T-cell (primary cell): ENCODE results near the gene PSAP. TPM values are rescaled to one million over a fixed set of nuclear protein-coding genes. Genes with fewer than 3 reads are reported as not detected.

ENCODE experiments used
- ATAC-seq, 4 experiments: fragments of 200-7000 bp in 3 of 4; fragments of 150-1000 bp in 1 of 4; cut with Tn5 transposase; replicated peaks in 1 of 4; 1 replicate in 3 of 4; 2 replicates in 1 of 4; pipeline ENCODE4 v1.10.0; 2021; ENCODE audit warnings: moderate library complexity in 3 of 4, mild to moderate bottlenecking in 2 of 4, moderate number of reproducible peaks in 1 of 4
- CTCF ChIA-PET, 2 donors: fragments of 300-600 bp; sonication (Branson Sonifier 250); formaldehyde crosslinking; loops; one replicate each; lab custom pipeline; 2022; ENCODE audit warnings: antibody characterized with exemption in 2 of 2; lab: Charles Lee
- POLR2A ChIA-PET, 2 donors: fragments of 300-600 bp; sonication (Branson Sonifier 250); formaldehyde crosslinking; loops; one replicate each; lab custom pipeline; 2022; ENCODE audit warnings: antibody characterized with exemption in 2 of 2; lab: Charles Lee
- DNase-seq, 35 experiments: peaks; one replicate each; pipeline versions ENCODE4 v3.0.0 to v3.0.0-alpha.2; 2013 to 2023
- H3K27ac ChIP-seq: one replicate; pipeline ENCODE4 v1.5.1; 2013; ENCODE audit warnings: low read length
- H3K27me3 ChIP-seq, 2 experiments: replicated peaks in 1 of 2; 1 replicate in 1 of 2; 2 replicates in 1 of 2; pipeline versions ENCODE4 v1.6.1 to v1.7.0; 2013; ENCODE audit warnings: low read length in 1 of 2, mixed read lengths in 1 of 2; ENCODE audit not compliant: control insufficient read depth in 2 of 2, insufficient read depth in 2 of 2; ENCODE audit errors: extremely low read depth in 1 of 2
- H3K36me3 ChIP-seq, 2 donors: 1 replicate in 1 of 2; 2 replicates in 1 of 2; pipeline versions ENCODE4 v1.6.1 to v1.7.0; 2013; ENCODE audit warnings: low read length in 1 of 2; ENCODE audit not compliant: control insufficient read depth in 2 of 2, insufficient read depth in 1 of 2; ENCODE audit errors: extremely low read depth in 1 of 2
- H3K4me1 ChIP-seq, 2 experiments: 1 replicate in 1 of 2; 2 replicates in 1 of 2; pipeline versions ENCODE4 v1.6.1 to v1.7.0; 2013; ENCODE audit warnings: low read length in 2 of 2, mixed read lengths in 1 of 2; ENCODE audit not compliant: insufficient read depth in 2 of 2, control insufficient read depth in 1 of 2; ENCODE audit errors: extremely low read depth in 1 of 2
- H3K4me3 ChIP-seq, 2 donors: 1 replicate in 1 of 2; 2 replicates in 1 of 2; pipeline versions ENCODE4 v1.5.1 to v1.7.0; 2013; ENCODE audit warnings: mild to moderate bottlenecking in 2 of 2, low read length in 1 of 2, moderate library complexity in 1 of 2; ENCODE audit not compliant: control insufficient read depth in 1 of 2; ENCODE audit errors: extremely low read depth in 1 of 2
- H3K9me3 ChIP-seq: 2 replicates; pipeline ENCODE4 v1.7.0; 2013
- H3K27ac Mint-ChIP-seq, 2 donors: one replicate each; pipeline ENCODE4 v1.8.0; 2020 to 2021; ENCODE audit warnings: mild to moderate bottlenecking in 2 of 2, mixed read lengths in 2 of 2
- H3K27me3 Mint-ChIP-seq, 2 donors: one replicate each; pipeline ENCODE4 v1.8.0; 2021 to 2022; ENCODE audit warnings: mixed read lengths in 2 of 2
- H3K36me3 Mint-ChIP-seq: one replicate; pipeline ENCODE4 v1.8.0; 2021; ENCODE audit warnings: mixed read lengths
- H3K4me1 Mint-ChIP-seq, 3 donors: one replicate each; pipeline ENCODE4 v1.8.0; 2020 to 2022; ENCODE audit warnings: mixed read lengths in 3 of 3, mild to moderate bottlenecking in 1 of 3
- H3K4me3 Mint-ChIP-seq, 3 donors: one replicate each; pipeline ENCODE4 v1.8.0; 2020 to 2022; ENCODE audit warnings: mild to moderate bottlenecking in 3 of 3, mixed read lengths in 3 of 3, moderate library complexity in 3 of 3
- H3K9me3 Mint-ChIP-seq, 3 donors: one replicate each; pipeline ENCODE4 v1.8.0; 2020 to 2022; ENCODE audit warnings: mixed read lengths in 3 of 3
- WGBS: methylation state at CpG from one replicate; pipeline ENCODE4 v1.1.5; 2013; ENCODE audit warnings: missing lambda C conversion rate; ENCODE audit not compliant: insufficient coverage; 5-methylcytosine and 5-hydroxymethylcytosine counted together
- total RNA-seq, 35 experiments: library from RNA in 6 of 35; stranded (reverse) in 6 of 35; fragments of 120-200 nt in 1 of 35; gene quantifications; one replicate each; pipeline versions ENCODE4 v1.2.1 to v1.2.4 and lab custom pipeline; 2013 to 2026

The PSAP gene
- total RNA-seq, 5 donors from 2014 or later (not counting 1 experiment from before 2014, with no cell fraction given), result 155 to 208 (median 190) TPM

DNA sequence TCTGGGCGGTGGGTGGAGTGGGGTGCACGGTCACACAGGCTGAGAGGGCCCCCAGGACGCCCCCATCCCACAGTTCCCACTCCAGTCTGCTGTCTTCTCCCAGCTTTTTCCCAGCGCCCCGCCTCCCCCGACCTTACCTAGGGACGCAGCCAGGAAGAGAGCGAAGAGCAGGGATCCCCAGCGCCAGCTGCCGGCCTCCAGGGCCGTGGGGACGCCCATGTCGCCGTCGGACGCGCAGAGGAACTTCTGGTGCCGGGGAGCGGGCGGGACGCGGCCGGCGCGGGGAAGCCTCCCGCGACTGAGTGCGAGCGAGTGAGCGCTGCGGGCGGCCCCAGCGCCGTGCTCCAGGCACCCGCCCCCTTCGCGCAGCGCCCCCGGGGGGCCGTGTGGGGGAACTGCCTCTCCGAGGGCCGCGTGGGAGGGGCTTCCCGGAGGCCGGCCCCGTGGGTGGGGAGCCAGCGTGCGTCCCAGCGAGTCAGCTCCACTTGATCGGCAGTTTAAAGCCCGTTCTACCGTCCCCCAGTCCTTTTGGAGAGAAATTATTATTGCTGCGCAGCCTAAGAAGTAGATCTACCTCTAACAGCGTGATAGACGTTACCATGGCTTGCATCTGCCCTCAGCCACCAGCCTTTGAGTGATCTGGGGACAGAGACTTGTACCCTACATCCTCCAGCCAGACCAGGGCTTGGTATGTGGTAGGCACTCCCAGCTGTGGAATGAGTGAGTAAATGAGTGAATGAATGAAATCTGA is 77.7 kb downstream of the PSAP start, which contains the start of gene VSIR:
Gene VSIR (minus strand): TSS at position 300 of the 751 bp plus-strand sequence. CDS start 81 bp downstream, at position 219.
- Mint-ChIP-seq H3K4me1 (peaks cover 67 to 76% (median 71%) of the 10 kb centered on the region in 3 donors), H3K4me3 (peak within 1 kb of the TSS; percentile 90 to 97 (median 93)), H3K27me3 (no peaks in the 10 kb centered on the region), H3K27ac (peak within 1 kb of the TSS; percentile 97 to 98), H3K36me3 (peaks cover 11% of the 10 kb centered on the region), H3K9me3 (no peaks in the 10 kb centered on the region)
- Histone ChIP-seq H3K4me1 (peaks cover 39 to 75% of the 10 kb centered on the region in 2 experiments), H3K4me3 (peak within 1 kb of the TSS; percentile 89 to 97), H3K27me3 (peaks cover 0 to 3% of the 10 kb centered on the region in 2 experiments), H3K27ac (peak within 1 kb of the TSS; percentile 82), H3K9me3 (no peaks in the 10 kb centered on the region), H3K36me3 (peaks cover 0 to 11% of the 10 kb centered on the region in 2 donors)
- DNase-seq (peak; percentile 79 to 99 (median 92)), ATAC-seq (peak; percentile 85 to 92 (median 88))
- POLR2A ChIA-PET, result interaction anchor here (0.5 to 1.4 kb wide), 4 partner anchors 16 to 687 kb away, joined by 3 to 7 read pairs (median 4); no protein-coding TSS in a partner anchor
- CTCF ChIA-PET, result interaction anchor here (0.7 to 2.0 kb wide), 14 partner anchors 9 to 79 kb away, joined by 3 to 10 read pairs (median 4); partner anchors contain the start of gene C10orf105 (in 1 of the 2)
- under 1% methylated on average over 43 of the region's 55 CpGs for WGBS

DNA sequence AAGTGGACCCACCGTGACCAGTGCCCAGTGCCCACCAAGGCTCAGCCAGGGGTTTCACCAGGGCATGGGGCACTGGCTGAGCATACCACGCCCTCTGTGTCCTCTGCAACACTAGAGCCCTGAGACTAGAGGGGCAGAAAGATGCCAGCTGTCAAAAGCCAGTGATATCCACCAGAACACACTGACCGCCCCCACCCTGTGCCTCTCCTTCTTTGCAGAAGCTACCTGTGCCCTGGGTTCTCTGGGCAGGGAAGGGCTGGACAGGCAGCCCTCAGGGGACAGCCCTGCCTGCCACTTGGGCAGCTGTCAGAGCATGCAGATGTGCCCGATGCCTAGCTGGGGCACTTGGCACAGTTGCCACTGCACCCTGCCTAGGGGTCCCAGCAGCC is 78.2 kb downstream of the PSAP start:
- peak in 1 of 35 experiments; percentile 19 for DNase-seq

DNA sequence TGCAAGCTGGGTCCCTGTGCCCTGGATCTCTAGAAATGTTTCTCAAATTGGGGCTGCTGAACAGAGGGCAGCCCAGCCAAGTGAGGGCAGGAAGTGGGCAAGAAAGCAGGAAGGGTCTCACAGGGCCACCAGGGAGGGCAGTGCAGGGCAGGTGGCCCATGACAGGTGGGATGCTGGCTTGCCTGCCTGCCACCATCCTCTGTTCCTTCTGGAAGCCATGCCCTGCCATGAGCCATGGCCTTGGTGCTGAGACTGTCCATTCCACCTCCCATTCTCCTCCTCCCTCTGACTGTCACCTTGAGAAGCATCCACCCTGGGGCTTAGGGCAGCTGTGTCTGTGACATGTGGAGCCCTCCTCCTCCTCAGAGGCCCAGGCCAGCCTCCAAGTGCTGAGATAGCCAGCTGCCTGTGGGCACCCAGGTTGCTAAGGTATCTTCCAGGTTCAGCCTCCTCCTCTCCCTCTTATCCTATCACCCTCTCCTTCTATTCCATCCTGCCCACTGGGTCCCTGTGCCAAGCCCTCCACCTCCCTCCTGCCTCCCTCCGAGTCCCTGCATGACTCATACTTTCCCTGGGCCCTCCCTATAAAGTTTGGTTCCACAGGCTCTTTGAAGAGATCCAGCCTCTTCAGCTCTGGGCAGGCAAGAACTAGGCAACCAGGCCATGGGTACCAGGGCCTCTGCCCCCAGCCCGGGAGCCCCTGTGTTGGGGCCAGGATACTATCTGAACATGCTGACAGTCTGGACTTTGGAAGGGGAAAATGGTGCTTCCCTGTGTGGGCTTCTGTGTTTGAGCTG is 79.0 kb downstream of the PSAP start:
- peaks cover 48 to 89% of the 10 kb centered on the region in 2 experiments for H3K4me1 ChIP-seq
- H3K27ac ChIP-seq, result peak overlapping the region; percentile 82
- H3K9me3 ChIP-seq, result no peaks in the 10 kb centered on the region
- no peaks in the 10 kb centered on the region for H3K27me3 ChIP-seq
- Mint-ChIP-seq H3K4me1 (peaks cover 79 to 86% (median 83%) of the 10 kb centered on the region in 3 donors), H3K36me3 (peaks cover 15% of the 10 kb centered on the region), H3K4me3 (peak overlapping the region; percentile 90 to 97 (median 93)), H3K27ac (peak overlapping the region; percentile 97 to 98), H3K27me3 (no peaks in the 10 kb centered on the region), H3K9me3 (no peaks in the 10 kb centered on the region)
- DNase-seq, result no peak
- ChIA-PET CTCF (interaction anchor here (0.6 to 2.0 kb wide), 8 partner anchors 14 to 853 kb away, joined by 3 to 6 read pairs (median 3); no protein-coding TSS in a partner anchor), POLR2A (interaction anchor here (0.5 to 1.4 kb wide), 3 partner anchors 14 to 1854 kb away, joined by 4 to 7 read pairs (median 5); no protein-coding TSS in a partner anchor)
- H3K36me3 ChIP-seq, result peaks cover 2 to 22% of the 10 kb centered on the region in 2 donors
- 14% methylated on average over 2 of the region's 2 CpGs for WGBS
- H3K4me3 ChIP-seq, result peak overlapping the region; percentile 89 to 97
- ATAC-seq, result no peak

More for the DNA sequence above, 78.2 kb downstream of the PSAP start:
- Histone ChIP-seq H3K36me3 (peaks cover 0 to 14% of the 10 kb centered on the region in 2 donors), H3K4me3 (peak overlapping the region; percentile 89 to 97), H3K27me3 (peaks cover 0 to 3% of the 10 kb centered on the region in 2 experiments), H3K4me1 (peaks cover 41 to 81% of the 10 kb centered on the region in 2 experiments), H3K27ac (peak overlapping the region; percentile 82), H3K9me3 (no peaks in the 10 kb centered on the region)
- ATAC-seq, result peak in 3 of 4 experiments; percentile 1 to 15 (median 13)
- Mint-ChIP-seq H3K36me3 (peaks cover 11% of the 10 kb centered on the region), H3K9me3 (no peaks in the 10 kb centered on the region), H3K4me1 (peaks cover 73 to 82% (median 76%) of the 10 kb centered on the region in 3 donors), H3K27me3 (no peaks in the 10 kb centered on the region), H3K4me3 (peak overlapping the region; percentile 90 to 97 (median 93)), H3K27ac (peak overlapping the region; percentile 97 to 98)
- POLR2A ChIA-PET, result interaction anchor here (0.5 to 1.4 kb wide), 5 partner anchors 15 to 1853 kb away, joined by 3 to 7 read pairs (median 4); no protein-coding TSS in a partner anchor
- WGBS, result 18% methylated on average over 3 of the region's 4 CpGs
- CTCF ChIA-PET, result interaction anchor here (0.6 to 2.0 kb wide), 14 partner anchors 8 to 852 kb away, joined by 3 to 10 read pairs (median 3); partner anchors contain the start of gene C10orf105 (in 1 of the 2)

DNA sequence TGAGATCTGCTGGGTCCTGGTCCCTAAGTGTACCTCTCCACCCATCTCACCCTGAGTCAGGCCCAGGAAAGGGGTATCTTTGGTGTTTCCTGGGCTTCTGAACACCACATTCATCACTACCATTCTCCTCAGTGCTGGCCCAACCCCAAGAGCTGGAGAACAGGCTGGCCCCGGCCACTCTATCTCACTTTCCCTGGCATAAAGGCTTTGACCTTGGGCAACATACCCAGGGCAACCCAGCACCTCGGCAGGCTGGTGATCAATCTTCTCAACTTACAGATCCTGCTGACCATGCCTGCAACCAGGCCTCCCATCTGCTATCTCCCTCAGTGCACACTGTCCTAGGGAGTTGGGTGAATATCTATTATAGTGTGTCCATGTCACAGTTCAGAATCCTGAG is 79.8 kb downstream of the PSAP start:
- ATAC-seq (no peak), DNase-seq (no peak)
- Mint-ChIP-seq H3K4me1 (peaks cover 80 to 86% (median 84%) of the 10 kb centered on the region in 3 donors), H3K4me3 (peak overlapping the region; percentile 90 to 97 (median 93)), H3K36me3 (peaks cover 22% of the 10 kb centered on the region), H3K27ac (peak overlapping the region; percentile 97 to 98), H3K9me3 (no peaks in the 10 kb centered on the region), H3K27me3 (no peaks in the 10 kb centered on the region)
- ChIA-PET CTCF (no interaction called here), POLR2A (interaction anchor here in 1 of 2 donors (0.6 kb wide), 1 partner anchor 1325 kb away, joined by 6 read pairs; the partner anchor contains the start of gene P4HA1)
- H3K27me3 ChIP-seq, result no peaks in the 10 kb centered on the region
- H3K4me1 ChIP-seq, result peaks cover 46 to 90% of the 10 kb centered on the region in 2 experiments
- no peaks in the 10 kb centered on the region for H3K9me3 ChIP-seq
- peak overlapping the region; percentile 89 to 97 for H3K4me3 ChIP-seq
- peak overlapping the region; percentile 82 for H3K27ac ChIP-seq
- no CpG with 5 or more reads among the region's 2 CpGs for WGBS
- peaks cover 5 to 30% of the 10 kb centered on the region in 2 donors for H3K36me3 ChIP-seq

DNA sequence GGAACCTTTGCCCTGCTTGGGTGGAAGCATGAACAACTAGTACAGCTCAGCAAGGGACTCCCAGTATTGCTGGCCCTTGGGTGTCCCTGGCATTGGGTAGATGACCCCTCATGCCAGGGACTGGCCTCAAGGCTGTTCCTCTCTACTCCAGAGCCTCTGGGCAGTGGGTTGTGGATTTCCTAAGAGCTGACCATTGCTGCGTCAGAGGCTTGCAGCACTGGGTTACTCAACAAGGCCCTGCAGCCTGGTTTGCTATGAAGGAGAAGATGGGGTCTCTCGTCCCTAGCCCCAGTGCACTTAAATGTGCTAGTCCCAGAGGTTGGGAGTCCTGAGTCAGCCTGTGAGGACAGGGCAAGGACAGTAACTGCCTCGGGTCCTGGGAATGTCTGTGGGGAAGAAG is 80.3 kb downstream of the PSAP start:
- H3K27me3 ChIP-seq, result no peaks in the 10 kb centered on the region
- H3K9me3 ChIP-seq, result no peaks in the 10 kb centered on the region
- peaks cover 22% of the 10 kb centered on the region for H3K36me3 Mint-ChIP-seq
- ATAC-seq (no peak), DNase-seq (no peak)
- peak overlapping the region; percentile 89 to 97 for H3K4me3 ChIP-seq
- H3K9me3 Mint-ChIP-seq, result no peaks in the 10 kb centered on the region
- H3K4me1 ChIP-seq, result peaks cover 48 to 90% of the 10 kb centered on the region in 2 experiments
- H3K36me3 ChIP-seq, result peaks cover 5 to 34% of the 10 kb centered on the region in 2 donors
- H3K27ac Mint-ChIP-seq, result peak overlapping the region; percentile 97 to 98
- H3K27me3 Mint-ChIP-seq, result no peaks in the 10 kb centered on the region
- H3K27ac ChIP-seq, result peak overlapping the region; percentile 82
- H3K4me3 Mint-ChIP-seq, result peak overlapping the region; percentile 90 to 97 (median 93)
- POLR2A ChIA-PET, result interaction anchor here in 1 of 2 donors (0.6 kb wide), 1 partner anchor 1326 kb away, joined by 6 read pairs; the partner anchor contains the start of gene P4HA1
- peaks cover 80 to 85% (median 82%) of the 10 kb centered on the region in 3 donors for H3K4me1 Mint-ChIP-seq
- WGBS, result 74% methylated on average over 2 of the region's 3 CpGs
- CTCF ChIA-PET, result interaction anchor here in 1 of 2 donors (0.8 kb wide), 1 partner anchor 75 kb away, joined by 3 read pairs; no protein-coding TSS in a partner anchor
